GM20000 (cell line): ENCODE measurements around the gene BCAP29.

Source experiments
- DNase-seq: peaks from one replicate; pipeline ENCODE4 v3.0.0; 2012; ENCODE audit warnings: low spot score
- TF ChIP-seq, protein P1 (sequence below): IDR thresholded peaks from 2 replicates; pipeline ENCODE4 v1.5.1; 2012; ENCODE audit warnings: mild to moderate bottlenecking, control low read depth; ENCODE audit errors: extremely low read depth, missing control alignments

Gene BCAP29

GRCh38 chr7:107668296-107668695 lies 88.2 kb downstream of the BCAP29 start:
- TF ChIP-seq, protein P1, sequence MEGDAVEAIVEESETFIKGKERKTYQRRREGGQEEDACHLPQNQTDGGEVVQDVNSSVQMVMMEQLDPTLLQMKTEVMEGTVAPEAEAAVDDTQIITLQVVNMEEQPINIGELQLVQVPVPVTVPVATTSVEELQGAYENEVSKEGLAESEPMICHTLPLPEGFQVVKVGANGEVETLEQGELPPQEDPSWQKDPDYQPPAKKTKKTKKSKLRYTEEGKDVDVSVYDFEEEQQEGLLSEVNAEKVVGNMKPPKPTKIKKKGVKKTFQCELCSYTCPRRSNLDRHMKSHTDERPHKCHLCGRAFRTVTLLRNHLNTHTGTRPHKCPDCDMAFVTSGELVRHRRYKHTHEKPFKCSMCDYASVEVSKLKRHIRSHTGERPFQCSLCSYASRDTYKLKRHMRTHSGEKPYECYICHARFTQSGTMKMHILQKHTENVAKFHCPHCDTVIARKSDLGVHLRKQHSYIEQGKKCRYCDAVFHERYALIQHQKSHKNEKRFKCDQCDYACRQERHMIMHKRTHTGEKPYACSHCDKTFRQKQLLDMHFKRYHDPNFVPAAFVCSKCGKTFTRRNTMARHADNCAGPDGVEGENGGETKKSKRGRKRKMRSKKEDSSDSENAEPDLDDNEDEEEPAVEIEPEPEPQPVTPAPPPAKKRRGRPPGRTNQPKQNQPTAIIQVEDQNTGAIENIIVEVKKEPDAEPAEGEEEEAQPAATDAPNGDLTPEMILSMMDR: no peak
- no peak for DNase-seq
